GM21390 (cell line): ENCODE data around the gene MTAP.

Source experiments
- ATAC-seq: cut with Tn5 transposase; IDR thresholded peaks from one replicate; pipeline ENCODE4 v1.9.1; 2021; ENCODE audit not compliant: unreplicated experiment

The MTAP gene

DNA sequence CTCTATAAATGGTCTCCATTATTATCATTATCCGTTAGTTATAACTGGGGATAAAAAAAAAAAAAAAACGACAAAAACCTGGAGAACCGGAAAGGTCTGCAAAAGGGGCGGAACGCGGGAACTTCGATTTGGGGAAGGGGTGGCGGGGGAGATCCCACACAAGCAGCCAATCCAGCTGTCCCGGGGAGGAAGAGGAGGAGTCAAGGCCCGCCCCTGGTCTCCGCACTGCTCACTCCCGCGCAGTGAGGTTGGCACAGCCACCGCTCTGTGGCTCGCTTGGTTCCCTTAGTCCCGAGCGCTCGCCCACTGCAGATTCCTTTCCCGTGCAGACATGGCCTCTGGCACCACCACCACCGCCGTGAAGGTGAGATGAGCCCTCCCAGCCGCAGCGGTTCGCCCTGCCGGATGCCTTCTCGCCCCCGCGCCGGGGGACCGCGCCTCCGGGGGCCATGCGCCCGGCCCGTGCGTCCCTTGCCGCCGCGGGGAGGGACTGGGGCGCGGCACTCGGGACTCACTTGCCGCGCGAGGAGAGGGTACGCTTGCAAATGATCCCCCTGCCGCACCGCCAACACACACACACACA lies at the start of gene MTAP:
TSS of gene MTAP (plus strand) at position 219 of the 583 bp plus-strand sequence. CDS start at position 332, 113 bp downstream.
- ATAC-seq, result peak; percentile 92

DNA sequence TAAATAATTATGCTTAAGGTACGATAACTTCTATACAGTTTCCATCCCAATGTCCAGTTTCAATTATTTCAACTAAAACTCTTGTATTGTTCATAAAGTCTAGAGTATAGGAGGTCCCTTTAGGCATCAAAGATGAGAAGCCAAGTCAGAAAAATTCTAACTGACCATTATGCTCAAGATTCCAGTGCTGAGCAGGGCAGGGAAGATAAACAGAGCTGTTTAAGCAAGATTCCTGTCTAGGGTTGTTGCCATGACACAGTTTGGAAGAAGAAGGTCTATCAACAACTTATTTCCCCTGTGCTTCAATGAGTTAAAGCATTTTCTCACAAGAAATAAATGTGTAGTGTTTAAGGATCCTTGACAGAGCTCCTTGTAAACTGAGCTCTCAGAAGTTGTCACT lies 48.9 kb upstream of the MTAP start:
- ATAC-seq, result no peak

DNA sequence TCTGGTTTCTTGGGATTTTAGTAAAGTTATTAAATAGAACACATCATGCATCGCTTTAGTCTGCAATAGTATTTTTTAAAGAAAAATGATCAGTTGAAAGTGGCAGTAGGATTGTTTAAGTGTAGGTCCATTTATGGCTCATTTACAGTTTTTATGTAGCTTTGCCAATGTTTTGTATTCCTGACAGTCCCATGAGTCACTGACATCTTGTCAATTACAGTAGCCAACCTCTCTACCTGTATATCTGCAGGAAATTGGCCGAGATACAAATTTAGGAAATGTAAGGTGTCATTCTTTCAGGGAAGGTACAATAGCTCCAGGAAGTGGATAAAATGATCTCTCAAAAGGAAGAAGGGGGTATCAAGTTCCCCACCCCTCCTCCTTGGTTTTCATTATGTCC lies 47.7 kb upstream of the MTAP start:
- no peak for ATAC-seq

DNA sequence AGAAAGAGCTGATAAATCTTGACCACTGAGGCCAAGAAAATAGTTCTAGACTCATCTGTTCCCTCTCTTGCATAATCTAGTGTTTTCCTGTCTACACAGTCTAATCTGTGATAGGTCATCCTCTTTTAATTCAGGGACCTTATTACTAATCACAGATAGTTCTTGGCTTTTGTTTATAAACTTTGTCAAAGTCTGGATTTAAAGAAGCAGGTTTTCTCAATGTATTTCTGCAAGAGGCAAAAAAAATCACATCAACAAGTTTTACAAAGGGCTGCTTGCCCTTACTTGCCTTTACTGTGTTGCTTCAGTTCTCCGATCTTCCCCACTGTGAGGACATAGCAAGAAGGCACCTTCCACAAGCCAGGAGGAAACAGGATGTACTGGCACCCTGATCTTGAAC lies 43.9 kb upstream of the MTAP start:
- ATAC-seq, result no peak

DNA sequence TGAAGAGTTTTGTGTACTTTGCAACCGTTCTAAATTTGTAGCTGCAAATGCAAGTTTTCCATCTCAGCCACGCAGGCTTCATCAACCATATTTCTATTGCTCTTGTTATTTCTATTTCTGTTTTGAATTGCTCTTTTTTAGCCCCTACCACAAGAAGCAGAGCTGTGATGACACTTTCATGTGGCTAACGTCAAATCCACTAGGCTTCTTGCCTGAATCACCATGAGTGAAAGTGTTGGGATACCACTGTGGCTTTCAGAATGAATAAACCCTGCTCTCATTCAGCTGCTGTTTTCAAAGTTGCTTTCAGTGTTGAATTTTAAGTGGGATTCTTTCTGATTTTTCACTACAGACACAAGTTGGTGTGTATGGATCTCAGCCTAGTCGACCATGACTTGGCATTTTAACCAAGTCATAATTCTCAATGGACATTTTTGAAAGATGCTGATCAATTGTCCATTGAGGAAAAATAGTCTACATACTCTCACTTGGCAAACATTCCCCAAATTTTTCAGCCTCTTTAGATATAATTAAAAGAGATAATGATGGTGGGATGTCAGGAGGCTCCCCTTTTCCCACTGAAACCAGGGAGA lies 41.0 kb upstream of the MTAP start:
- peak; percentile 97 for ATAC-seq

DNA sequence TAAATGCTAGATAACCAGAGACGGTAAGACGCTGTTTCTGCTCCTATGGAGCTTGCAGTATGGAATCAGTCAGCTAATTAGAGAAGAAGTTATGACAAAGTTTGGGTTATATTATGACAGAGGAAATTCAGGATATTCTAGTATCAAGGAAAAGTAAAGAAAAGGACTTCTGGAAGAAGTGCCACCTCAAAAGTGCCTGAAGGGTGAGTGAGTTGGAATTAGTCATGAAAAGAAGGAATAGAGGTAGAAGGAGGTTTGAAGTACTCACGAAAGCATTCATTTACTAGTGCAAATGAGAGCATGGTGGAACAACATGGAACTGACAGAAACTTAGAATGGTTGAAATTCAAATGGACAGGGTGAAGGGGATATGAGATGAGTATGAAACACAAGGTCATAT lies 40.4 kb upstream of the MTAP start:
- no peak for ATAC-seq

DNA sequence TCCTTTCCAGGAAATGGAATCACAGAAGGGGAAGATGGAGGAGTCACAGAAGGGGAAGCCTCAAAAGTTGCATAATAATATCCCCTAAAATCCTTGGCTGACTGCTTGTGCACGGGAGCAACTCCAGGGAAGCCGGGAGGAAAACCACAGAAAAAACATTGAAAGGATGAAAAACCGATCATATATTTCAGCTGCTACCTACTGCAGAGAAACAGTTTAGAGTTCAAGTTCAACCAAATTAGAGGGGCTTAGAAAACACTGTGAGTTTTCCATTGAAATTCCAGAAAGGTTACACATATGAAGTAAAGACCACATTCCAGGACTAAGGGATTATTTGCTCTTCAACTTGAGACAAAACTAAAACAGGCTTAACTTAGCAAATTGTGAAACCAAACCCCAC lies 37.6 kb upstream of the MTAP start:
- no peak for ATAC-seq

DNA sequence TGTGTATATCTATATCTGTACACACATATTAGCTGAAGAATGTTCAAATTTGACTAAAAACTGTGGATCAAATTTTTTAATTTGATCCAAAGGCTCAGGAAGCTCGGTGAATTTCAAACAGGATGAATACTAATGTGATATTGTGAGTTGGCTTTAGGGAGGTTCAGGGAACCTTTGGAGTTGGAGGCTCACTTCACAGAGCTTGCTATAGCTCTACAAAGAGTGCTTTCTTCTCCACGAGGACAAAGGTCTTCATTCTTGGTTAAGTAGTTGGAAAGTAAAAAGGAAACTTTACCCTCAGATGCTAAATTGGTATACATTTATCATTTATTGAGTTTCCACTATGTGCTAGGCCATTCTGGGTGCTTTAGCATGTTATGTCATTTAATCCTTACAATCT lies 36.3 kb upstream of the MTAP start:
- no peak for ATAC-seq

DNA sequence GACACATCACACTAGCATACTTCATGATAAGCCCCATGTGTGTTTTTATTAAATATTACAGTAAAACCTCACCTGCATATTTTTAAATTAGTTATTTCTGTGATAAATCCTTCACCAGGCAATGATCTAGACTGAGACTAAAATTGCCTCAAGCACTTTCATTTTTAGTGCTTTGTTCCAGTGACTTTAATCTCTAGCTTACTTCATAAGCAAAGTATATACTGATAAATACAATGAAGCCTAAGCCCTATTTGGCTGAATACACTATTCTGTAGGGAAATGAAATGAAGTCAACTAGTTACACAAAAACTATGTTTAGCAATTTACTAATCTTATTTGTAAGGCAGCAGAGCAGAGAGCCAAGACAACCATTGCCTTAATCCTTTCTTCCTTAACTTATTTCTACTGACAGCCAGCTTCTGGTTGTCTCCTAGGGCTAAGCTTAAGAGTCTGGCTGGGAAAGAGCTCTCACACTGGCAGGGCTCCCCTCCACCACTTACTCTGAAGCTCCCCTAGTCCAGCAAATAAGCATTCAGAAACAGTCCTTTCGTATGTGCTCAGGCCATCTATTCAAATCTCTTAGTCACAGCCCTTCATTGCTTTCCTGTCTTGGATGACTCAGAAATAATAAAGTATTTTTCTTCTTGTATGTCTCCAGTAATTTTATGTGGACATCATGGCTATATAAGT lies 31.4 kb upstream of the MTAP start:
- ATAC-seq, result no peak

DNA sequence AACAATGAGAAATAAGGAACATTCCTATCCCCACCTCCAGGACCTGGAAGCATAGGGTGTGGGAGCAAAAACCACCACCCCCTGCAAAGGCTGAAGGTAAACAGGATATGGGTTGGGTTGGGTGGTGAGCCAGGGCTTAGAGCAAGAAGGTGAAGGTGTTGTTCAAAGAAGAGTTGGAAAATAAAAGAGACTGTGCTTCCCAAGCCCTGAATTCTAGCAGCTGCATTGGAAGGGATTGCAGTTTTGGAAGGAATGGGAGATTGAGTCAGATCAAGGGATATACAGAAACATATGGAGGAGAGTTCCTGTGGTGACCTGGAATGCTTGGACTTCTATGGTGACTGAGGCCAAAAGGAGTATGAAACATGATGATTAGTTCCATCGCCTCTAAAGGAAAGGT lies 24.7 kb upstream of the MTAP start:
- no peak for ATAC-seq

DNA sequence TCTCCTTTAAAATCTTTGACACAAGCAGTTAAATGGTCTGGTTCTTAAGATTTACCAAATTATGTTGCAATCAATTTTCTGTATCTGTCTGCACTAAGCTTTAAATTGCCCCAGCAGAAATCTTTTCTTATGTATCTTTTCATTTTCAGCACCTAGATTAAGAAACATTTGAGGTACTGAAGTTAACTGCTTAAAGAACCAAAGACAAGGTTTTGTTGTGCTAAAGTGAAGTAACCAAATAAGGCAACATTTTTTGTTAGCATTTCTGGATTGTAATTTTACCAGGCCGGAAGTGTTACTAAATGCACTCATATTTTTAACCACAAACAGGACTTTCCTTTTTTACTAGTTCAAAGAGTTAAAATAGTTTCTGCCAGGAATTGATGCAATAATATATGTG lies 24.1 kb upstream of the MTAP start:
- no peak for ATAC-seq

DNA sequence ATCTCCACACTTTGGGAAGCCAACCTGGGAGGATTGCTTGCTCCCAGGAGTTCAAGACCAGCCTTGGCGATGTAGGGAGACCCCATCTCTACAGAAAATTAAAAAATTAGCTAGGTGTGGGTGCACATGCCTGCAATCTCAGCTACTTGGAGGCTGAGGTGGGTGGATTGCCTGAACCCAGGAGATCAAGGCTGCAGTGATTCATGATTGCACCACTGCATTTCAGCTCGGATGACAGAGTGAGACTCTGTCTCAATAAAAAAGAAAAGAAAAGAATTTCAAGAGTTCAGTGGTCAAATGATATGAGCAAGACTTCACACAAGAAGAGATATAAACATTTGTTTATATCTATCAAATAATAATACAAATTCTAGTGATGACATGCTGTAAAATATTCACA lies 23.0 kb upstream of the MTAP start:
- no peak for ATAC-seq

DNA sequence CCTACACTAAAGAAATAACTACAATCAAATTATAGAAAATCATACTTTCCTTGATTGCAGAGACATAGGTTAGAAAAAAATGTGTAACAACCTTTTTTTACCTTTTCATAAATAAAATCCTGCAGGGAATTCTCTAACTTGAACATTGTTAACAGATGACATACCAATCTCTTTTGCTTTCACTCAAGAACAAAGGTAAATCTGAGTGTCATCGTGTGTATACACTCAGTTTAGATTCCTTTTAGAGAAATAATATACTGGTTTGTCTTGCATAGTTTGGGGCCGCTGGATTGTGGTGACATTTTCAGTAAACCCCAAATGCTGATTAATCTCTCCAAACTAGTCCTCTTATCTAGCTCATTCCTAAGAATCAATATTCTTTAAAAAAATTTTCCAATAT lies 20.8 kb upstream of the MTAP start:
- no peak for ATAC-seq

DNA sequence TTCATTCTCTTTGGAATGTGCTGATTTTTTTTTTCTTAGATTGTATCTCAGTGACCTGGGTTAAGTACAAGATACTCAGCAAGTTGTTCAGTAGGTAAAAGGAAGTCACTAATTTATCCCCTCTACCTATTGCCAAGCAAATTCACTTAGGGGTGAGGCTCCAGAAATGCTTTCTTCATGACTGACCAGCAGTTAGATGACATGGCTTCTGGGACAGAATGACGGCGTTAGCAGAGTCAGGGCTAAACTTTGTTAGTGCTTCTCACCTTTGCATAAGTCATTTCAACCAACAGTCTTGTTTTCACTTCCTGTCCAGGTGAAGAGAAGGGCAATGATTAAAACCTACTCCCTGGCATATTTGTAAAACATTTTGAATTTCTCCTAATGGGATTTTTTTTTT lies 20.2 kb upstream of the MTAP start:
- no peak for ATAC-seq

DNA sequence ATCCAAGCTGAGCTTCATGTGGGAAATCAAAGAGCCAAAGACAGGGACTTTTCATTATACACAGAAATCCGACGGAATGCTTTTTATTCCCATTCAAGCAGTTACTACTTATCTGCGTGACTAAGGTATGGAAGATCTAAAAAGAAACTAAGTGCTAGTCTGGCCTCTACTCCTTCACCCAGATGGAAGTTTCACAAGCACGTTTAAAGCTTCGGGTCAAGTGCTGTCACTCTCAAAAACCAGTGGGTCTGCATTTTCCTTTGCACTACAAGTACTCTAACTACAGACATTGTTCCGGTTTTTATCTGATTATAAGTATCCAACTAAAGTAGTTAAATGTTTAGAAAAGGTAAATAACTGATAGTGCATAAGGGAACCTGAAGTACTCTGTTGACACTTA lies 13.7 kb upstream of the MTAP start:
- no peak for ATAC-seq

DNA sequence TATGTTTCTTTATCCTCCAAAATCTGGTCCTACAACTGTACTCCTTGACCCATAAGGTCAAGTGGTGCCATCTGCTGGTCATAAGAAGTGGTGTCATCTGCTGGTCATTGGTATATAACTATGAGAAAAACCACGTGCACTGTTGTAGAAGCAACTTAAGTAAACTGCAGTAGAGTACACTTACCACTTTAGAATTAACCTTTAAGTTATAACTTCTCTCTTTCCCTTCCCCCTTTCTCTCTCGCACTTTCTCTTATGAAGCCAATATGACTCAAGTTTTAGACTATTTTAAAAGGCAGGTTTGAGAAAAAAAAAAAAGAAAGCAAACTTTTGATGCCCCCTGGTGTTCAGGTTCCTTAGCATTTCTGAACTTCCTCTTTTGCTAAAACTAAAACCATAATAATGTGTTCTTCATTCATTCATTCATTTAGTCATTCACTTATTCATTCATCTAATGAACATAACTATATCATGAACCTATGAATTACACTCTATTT lies 12.8 kb upstream of the MTAP start:
- ATAC-seq, result peak; percentile 98

DNA sequence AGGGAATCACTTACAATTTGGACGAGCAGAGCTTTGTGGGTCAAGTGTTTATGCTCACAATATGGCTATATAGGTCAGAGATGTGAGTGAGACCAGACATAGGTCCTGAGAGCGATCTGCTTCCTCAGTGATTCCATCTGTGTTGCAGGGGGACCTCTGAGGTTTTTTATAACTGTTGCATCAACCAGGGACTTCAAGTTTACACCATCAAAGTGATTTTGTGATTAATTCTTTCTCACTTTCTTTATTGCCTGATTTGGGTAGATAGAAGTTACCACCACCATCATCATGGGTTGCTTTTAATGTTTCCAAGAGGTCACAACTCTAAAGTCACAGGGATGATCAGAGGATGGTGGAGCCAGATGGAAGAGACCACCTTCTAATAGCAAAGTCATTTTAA lies 7.0 kb upstream of the MTAP start:
- no peak for ATAC-seq

DNA sequence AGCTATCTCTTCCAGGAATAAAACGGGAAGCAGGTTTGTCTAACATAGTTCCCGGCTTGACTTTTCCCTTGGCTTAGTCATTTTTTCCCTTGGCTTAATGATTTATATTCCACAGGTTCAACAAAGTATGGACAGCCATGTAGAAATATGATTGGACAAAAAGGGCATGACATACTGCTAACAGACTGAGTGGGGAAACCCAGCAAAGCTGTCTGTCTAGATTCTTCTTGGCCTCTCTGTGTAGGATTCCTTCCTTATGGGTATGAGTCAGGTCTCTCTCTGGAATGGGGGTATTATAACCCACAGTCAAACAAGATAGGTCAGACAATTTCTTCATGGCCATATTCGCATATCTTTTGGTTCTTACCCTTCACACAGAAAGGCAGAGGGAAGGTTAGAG lies 5.7 kb upstream of the MTAP start:
- no peak for ATAC-seq

DNA sequence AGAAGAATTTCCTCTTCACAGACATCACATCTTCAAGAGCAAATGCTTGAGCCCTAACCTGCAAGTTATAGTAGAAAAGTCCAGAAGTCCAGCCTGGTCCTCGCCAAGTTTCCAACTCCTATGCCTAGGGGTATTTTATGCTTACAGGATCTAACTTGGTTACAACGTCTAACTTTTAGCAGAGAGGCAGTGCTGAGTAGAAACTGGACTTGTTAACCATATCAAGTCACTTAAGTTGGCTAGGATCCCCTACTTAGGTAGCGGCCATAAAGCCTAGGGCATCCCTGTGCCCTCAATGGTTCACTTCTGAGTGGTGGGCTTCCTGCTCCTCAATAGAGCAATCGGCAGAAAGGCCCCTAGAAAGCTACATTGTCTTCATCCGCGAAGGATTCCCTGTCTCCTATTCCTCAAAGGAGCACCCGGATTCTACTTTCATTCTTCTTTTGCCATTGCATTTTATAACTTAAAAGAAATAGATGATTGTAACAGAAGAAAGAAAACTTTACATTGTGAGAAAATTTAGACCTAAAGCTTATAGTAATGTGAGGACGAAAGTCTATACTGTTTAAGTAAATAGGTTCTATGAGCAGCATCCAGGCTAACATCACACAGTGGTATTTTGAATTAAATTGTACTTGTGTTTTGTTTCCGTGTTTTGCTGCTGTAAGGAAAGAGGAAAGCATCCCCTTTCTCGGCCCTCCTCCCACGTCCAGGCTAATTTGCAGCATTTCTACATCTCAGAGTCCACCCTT lies 1.3 kb upstream of the MTAP start:
- ATAC-seq, result no peak

DNA sequence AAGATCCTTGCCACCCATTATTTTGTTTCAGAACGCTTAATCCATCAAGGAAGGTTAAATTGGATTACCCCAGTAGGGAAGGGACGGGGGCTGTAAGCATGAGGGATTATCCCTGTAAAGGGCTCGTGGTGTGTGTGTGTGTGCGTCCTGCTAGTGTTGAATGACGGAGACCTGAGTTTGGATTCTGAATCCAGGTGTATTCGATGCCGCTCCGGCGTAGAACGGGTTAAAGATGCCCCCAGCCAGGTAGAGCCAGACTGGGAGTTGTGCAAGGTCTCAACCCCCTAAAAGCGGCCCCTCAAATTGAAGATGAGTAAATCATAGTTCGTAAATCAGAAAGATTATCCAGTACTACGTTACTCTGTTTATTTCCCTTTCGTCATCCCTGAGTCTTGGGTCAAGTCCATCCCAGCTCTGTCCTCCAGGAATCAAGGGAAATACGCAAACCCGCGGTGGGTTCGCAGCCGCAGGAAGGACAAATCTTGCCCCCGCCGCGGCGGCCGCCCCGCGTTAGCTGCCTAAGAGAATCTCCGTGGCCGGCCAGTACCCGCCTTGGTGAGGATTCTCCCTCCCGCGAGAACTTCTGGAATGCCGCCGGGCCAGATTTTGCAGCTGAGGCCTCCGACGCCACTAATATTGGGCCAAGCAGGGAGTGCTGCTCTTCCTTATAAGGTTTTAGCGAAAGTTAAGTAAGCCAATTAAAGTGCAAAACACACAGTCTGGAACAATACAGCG lies 586 bp upstream of the MTAP start:
- ATAC-seq, result peak; percentile 19

DNA sequence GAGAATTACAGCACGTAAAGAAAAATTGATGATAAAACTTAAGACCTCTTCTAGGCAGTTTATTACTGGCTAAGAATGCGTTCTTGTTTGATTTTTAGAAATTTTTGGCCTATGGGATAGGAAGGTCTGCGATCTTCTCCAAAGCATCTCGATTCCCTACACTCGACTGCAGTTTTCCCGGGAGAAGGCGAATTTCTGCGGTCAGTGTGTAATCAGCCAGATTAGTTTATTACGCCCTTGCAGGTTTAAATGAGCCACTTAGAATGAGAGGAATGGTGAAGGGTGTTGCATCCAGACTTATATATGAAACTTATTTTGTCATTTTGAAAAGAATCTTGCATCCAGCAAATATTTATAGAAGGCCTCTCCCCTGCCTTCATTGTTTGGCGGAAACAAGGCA lies 1.2 kb downstream of the MTAP start:
- ATAC-seq, result no peak
